Prostate gland (tissue), 2 donors: ENCODE results near the gene ZNF513. TPM values are rescaled to one million over a fixed set of nuclear protein-coding genes. Genes with fewer than 3 reads are reported as not detected.
A peak's percentile ranks its signal among the peaks of the same experiment; 100 is the strongest.

ENCODE experiments used
- DNase-seq: peaks from one replicate; pipeline ENCODE4 v3.0.0-alpha.2; 2019; ENCODE audit warnings: low spot score
- H3K27ac ChIP-seq, 2 donors: fragments of 200-600 bp; sonication (generic); 2 replicates each; pipeline ENCODE4 v1.5.1; 2017 to 2019
- H3K27me3 ChIP-seq: fragments of 200-600 bp; sonication (generic); replicated peaks from 2 replicates; pipeline ENCODE4 v1.5.1; 2019; ENCODE audit not compliant: insufficient read depth
- H3K36me3 ChIP-seq, 2 donors: fragments of 200-600 bp; sonication (generic); 1 replicate in 1 of 2; 2 replicates in 1 of 2; pipeline versions ENCODE4 v1.5.1 to v1.8.1; 2017 to 2019
- H3K4me1 ChIP-seq: fragments of 200-600 bp; sonication (generic); replicated peaks from 2 replicates; pipeline ENCODE4 v1.5.1; 2019
- H3K4me3 ChIP-seq, 2 donors: fragments of 200-600 bp; sonication (generic); 2 replicates each; pipeline ENCODE4 v1.5.1; 2017 to 2019
- H3K9me3 ChIP-seq: fragments of 200-600 bp; sonication (generic); 2 replicates; pipeline ENCODE4 v1.5.1; 2017
- POLR2A ChIP-seq: fragments of 450-650 bp; IDR thresholded peaks from one replicate; pipeline ENCODE4 v1.6.1; 2016; ENCODE audit warnings: antibody characterized with exemption, mild to moderate bottlenecking
- POLR2AphosphoS5 ChIP-seq: sonication (generic); formaldehyde crosslinking; IDR thresholded peaks from one replicate; pipeline ENCODE4 v1.6.1; 2017; ENCODE audit warnings: antibody characterized with exemption
- WGBS: methylation state at CpG from one replicate; pipeline ENCODE4 v1.1.5; 2018; 5-methylcytosine and 5-hydroxymethylcytosine counted together
- intact Hi-C: fragments of 100-400 bp; cut with DNase I; formaldehyde crosslinking; loops from one replicate; pipeline ENCODE4 v1.14.2; 2022
- total RNA-seq, 2 donors: library from RNA; depleted of rRNA; stranded (reverse); fragments of >200 nt; gene quantifications; one replicate each; pipeline ENCODE4 v1.1.0, GENCODE V29; 2016
- TF ChIP-seq, protein P1 (sequence below), 4 experiments: fragments of 200-600 bp in 2 of 4; fragments of 450-650 bp in 2 of 4; sonication (generic) in 2 of 4; IDR thresholded peaks; 1 replicate in 3 of 4; 2 replicates in 1 of 4; pipeline ENCODE4 v1.5.1; 2016 to 2019; ENCODE audit warnings: antibody characterized with exemption in 4 of 4, mild to moderate bottlenecking in 2 of 4, moderate library complexity in 2 of 4

Gene ZNF513
- total RNA-seq, 2 donors from 2014 or later: 9.0 to 22.0 TPM

DNA sequence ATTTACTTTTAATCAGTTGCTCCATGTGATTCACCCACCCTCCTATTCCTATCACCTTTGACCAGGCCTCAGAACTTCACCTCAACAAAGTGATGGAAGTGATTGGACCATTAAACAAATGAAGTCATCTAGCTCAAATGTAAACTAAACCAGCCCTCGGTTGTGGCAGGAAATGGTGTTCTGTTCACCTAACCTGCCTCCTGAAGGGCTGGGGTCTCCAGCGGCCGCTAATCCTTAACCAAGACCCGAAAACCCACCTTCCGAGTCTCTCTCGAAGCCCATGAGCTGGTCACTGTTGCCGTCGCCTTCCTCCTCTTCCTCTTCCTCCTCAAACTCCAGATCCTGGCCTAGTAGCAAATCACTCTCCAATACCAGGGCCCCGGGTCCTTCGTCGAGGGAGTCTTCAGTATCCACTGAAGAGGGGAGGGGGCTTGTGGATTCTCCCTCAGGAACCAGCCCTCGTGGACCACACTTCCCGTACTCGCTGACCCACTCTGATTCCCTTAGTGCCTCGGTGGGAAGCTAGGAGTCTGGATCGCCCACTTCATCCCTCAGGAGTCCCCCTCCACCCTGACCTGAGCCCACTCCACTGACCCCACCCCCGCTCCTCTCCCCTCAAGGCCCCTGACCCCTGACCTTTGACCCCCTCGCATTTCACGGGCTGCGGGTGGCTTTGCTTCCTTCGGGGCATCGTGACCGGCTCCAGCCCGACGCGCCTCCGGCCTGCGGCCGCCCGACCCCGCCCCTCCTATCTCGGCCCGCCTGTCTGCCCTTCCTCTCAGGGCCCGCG lies 503 bp downstream of the ZNF513 start:
- TF ChIP-seq, protein P1, sequence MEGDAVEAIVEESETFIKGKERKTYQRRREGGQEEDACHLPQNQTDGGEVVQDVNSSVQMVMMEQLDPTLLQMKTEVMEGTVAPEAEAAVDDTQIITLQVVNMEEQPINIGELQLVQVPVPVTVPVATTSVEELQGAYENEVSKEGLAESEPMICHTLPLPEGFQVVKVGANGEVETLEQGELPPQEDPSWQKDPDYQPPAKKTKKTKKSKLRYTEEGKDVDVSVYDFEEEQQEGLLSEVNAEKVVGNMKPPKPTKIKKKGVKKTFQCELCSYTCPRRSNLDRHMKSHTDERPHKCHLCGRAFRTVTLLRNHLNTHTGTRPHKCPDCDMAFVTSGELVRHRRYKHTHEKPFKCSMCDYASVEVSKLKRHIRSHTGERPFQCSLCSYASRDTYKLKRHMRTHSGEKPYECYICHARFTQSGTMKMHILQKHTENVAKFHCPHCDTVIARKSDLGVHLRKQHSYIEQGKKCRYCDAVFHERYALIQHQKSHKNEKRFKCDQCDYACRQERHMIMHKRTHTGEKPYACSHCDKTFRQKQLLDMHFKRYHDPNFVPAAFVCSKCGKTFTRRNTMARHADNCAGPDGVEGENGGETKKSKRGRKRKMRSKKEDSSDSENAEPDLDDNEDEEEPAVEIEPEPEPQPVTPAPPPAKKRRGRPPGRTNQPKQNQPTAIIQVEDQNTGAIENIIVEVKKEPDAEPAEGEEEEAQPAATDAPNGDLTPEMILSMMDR (IDR thresholded peaks at IDR 0.05): no peak
- no peak for TF ChIP-seq POLR2AphosphoS5
- no peak for TF ChIP-seq POLR2A
- peak; percentile 36 for DNase-seq
- H3K9me3 ChIP-seq: no peaks in the 10 kb centered on the region
- intact Hi-C loops: loop anchor here (10.0 kb wide), 1 partner anchor 165 kb away; the partner anchor contains the start of genes ATRAID, CAD and SLC5A6
- peaks cover 14 to 17% of the 10 kb centered on the region in 2 donors for H3K36me3 ChIP-seq
- WGBS: under 1% methylated on average over 28 of the region's 35 CpGs
- H3K4me1 ChIP-seq: peaks cover 5% of the 10 kb centered on the region
- peak overlapping the region; percentile 74 to 95 for H3K4me3 ChIP-seq
- no peaks in the 10 kb centered on the region for H3K27me3 ChIP-seq
- H3K27ac ChIP-seq: peak overlapping the region; percentile 91

DNA sequence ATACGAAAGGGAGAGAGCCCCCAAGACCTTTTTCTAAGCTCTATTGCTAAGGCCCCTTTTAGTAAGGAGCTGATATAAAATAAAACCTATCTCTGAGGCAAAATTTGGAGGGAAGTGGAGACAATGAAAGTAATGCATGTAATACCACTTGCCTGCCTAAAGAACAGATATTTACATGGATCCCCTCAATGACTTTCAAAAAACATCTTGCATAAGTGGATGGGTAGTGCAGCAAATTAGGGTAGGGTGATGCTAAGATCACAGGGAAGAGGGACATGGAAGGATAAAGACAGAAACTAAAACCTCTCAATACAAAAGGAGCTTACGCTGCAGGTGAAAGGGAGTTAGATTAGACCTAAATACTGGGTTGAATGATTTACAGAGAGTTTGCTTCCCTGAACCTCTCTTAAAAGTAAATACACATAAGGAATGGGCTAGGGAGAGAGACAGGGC lies 1.1 kb downstream of the ZNF513 start:
- Histone ChIP-seq H3K4me1 (peaks cover 5% of the 10 kb centered on the region), H3K27ac (peak overlapping the region; percentile 91), H3K4me3 (peak overlapping the region; percentile 74 to 95), H3K36me3 (peaks cover 17 to 21% of the 10 kb centered on the region in 2 donors), H3K9me3 (no peaks in the 10 kb centered on the region), H3K27me3 (no peaks in the 10 kb centered on the region)
- intact Hi-C loops: loop anchor here (10.0 kb wide), 1 partner anchor 165 kb away; the partner anchor contains the start of genes ATRAID, CAD and SLC5A6
- DNase-seq: no peak
- WGBS: 64% methylated on average over 2 of the region's 2 CpGs
- TF ChIP-seq POLR2AphosphoS5: no peak
- no peak for TF ChIP-seq POLR2A
- TF ChIP-seq, protein P1 (IDR thresholded peaks at IDR 0.05): no peak

DNA sequence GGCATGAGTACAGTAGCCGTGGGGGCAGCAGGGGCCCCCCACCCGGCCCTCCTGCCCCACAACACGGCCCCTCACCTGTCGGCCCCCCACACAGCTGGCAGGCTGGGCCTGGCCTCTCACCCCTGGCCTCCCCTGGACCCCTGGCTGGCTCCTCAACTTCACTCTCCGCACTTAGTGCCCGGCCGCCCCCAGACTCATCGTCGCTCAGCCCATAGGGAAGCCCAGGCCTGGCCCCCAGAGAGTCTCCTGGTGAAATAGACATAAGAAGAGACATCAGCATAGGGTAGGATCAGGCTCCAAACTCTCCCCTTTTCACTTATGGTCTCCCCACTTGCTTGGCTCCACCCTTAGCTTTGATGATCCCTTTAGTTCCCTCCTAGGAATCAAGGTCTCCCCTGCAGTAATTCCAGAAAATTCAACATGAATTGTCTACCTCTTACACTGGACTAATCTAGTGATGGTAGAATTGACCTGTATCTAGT lies 1.7 kb downstream of the ZNF513 start:
- no peak for TF ChIP-seq POLR2AphosphoS5
- TF ChIP-seq POLR2A: no peak
- TF ChIP-seq, protein P1 (IDR thresholded peaks at IDR 0.05): no peak
- H3K9me3 ChIP-seq: no peaks in the 10 kb centered on the region
- no peak for DNase-seq
- no peak overlapping the region for H3K27ac ChIP-seq
- peaks cover 17 to 24% of the 10 kb centered on the region in 2 donors for H3K36me3 ChIP-seq
- H3K27me3 ChIP-seq: no peaks in the 10 kb centered on the region
- no peak overlapping the region for H3K4me3 ChIP-seq
- 84% methylated on average over 9 of the region's 9 CpGs for WGBS
- intact Hi-C loops: loop anchor here (10.0 kb wide), 1 partner anchor 164 kb away; the partner anchor contains the start of genes ATRAID, CAD and SLC5A6
- peaks cover 5% of the 10 kb centered on the region for H3K4me1 ChIP-seq

DNA sequence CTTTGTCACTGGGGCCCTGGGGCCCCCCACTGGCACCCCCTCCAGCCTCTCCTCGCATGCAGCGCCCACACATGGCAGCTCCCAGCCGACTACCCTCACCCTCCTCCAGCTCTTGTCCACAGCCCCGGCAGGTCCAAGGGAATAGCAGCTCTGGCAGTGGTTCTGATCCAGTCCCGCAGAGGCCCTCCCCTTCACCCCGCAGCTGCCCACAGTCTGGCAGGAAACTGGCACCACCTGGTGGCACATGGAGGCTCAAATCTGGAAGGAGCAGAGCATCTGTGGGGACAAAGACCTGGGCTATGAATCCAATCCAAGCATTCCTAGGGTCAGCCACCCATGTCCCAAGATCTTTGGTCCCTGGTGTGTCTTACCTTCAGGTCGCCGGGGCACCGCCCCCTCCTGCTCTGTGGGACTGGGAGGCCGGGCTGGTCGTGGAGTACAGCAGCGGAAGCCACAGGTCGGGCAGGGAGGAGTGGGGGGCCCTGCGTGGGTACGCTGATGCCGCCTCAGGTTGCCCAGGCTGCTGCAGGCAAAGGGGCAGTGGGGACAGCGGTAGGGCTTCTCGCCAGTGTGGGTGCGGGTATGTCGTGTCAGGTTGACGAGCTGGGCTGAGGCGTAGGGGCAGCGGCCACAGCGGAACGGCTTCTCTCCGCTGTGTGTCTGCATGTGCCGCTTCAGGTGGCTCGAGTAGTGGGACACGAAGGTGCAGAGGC lies 2.3 kb downstream of the ZNF513 start:
- peaks cover 5% of the 10 kb centered on the region for H3K4me1 ChIP-seq
- H3K4me3 ChIP-seq: no peak overlapping the region
- no peaks in the 10 kb centered on the region for H3K27me3 ChIP-seq
- no peak for TF ChIP-seq POLR2AphosphoS5
- TF ChIP-seq, protein P1 (IDR thresholded peaks at IDR 0.05): peak in 1 of 4 experiments; percentile 11
- no peaks in the 10 kb centered on the region for H3K9me3 ChIP-seq
- intact Hi-C loops: loop anchor here (10.0 kb wide), 1 partner anchor 163 kb away; the partner anchor contains the start of genes ATRAID, CAD and SLC5A6
- no peak for DNase-seq
- H3K36me3 ChIP-seq: peaks cover 14 to 20% of the 10 kb centered on the region in 2 donors
- H3K27ac ChIP-seq: no peak overlapping the region
- WGBS: 65% methylated on average over 28 of the region's 29 CpGs
